ENCODE results near the gene HERC2.

DNA sequence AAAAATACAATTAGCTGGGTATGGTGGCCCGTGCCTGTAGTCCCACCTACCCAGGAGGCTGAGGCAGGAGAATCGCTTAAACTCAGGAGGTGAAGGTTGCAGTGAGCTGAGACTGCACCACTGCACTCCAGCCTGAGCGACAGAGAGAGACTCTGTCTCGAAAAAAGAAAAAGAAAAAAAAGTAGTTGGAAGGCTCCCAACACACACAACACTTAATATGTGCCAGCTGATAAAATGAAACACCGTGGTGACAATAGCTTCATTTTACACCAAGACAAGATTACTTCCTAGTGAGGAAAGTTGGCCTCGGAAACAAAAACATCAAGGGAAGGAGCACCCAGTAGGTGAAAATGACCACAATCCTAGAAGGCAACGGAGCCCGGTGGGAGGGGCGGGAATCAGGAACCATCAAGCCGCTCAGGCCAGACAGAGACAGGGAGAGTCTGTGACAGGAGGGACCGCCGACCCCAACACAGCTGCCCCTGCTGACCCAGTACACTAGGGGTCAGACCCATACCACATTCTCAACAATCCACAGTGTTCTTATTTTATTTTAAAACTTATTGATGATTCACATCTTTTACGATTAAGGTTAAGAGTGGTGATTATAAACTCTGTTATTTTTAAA, 168.4 kb downstream of the HERC2 start:
- TF ChIP-seq CTCF (IDR thresholded peaks at IDR 0.05; ENCODE audit: low read depth, low read length) = no peak
- TF ChIP-seq POLR2A (IDR thresholded peaks at IDR 0.05; ENCODE audit: extremely low read depth, insufficient read length) = no peak
